ENCODE results near the gene WBP1.

DNA sequence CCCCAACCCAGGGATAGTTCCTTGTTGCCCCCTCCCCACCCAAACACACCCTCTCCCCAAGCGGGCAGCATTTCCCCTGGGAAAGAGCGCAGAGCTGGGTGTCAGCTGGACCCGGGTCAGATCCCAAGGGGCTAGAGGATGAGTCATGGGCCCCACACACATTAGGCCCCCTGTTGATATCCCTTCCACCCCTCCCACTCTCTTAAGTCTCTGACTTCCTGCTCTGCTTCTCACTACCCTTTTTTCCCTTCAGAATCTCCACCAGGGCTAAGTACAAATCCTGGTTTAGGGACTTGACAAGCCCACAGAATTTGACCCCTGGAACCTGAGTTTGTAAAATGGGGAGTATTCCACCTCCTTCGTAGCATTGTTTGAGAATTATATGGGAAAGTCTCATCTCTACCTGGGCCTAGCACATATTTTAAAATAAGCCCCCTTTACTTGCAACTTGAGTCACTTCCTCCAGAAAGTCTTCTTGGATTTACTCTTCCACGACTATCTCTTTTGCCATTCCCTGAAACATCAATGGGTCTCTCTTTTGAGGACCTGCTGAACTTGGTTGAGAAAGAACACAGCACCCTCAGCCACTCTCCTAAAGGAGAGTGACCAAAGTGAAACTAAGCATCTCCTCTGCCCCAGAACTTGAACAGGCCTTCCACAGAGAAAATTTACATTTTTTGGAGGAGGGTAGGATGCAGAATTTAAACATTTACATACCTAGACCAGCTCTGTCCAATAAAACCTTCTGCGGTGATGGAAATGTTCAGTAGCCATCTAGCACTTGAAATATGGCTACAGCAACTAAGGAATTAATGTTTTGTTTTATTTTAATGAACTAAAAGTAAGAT, 21.2 kb upstream of the WBP1 start:
- TF ChIP-seq, protein P1, sequence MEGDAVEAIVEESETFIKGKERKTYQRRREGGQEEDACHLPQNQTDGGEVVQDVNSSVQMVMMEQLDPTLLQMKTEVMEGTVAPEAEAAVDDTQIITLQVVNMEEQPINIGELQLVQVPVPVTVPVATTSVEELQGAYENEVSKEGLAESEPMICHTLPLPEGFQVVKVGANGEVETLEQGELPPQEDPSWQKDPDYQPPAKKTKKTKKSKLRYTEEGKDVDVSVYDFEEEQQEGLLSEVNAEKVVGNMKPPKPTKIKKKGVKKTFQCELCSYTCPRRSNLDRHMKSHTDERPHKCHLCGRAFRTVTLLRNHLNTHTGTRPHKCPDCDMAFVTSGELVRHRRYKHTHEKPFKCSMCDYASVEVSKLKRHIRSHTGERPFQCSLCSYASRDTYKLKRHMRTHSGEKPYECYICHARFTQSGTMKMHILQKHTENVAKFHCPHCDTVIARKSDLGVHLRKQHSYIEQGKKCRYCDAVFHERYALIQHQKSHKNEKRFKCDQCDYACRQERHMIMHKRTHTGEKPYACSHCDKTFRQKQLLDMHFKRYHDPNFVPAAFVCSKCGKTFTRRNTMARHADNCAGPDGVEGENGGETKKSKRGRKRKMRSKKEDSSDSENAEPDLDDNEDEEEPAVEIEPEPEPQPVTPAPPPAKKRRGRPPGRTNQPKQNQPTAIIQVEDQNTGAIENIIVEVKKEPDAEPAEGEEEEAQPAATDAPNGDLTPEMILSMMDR (conservative IDR thresholded peaks at IDR 0.05; ENCODE audit: low read length), result no peak
- no peak for TF ChIP-seq EZH2phosphoT487 (IDR thresholded peaks at IDR 0.05; ENCODE audit: borderline replicate concordance, low read depth, low read length)
